Loucy (cell line): ENCODE results near the gene ERMN.

Source experiments
- H2AFZ ChIP-seq: fragments of 200-600 bp; sonication (generic); 2 replicates; pipeline ENCODE4 v1.6.0; 2016; ENCODE audit warnings: antibody characterized with exemption, mild to moderate bottlenecking, low read length, moderate library complexity
- H3F3A ChIP-seq: fragments of 200-600 bp; 2 replicates; pipeline ENCODE4 v1.6.0; 2016; ENCODE audit warnings: antibody characterized with exemption, low read depth, mild to moderate bottlenecking
- H3K27me3 ChIP-seq: fragments of 200-600 bp; sonication (generic); 2 replicates; pipeline ENCODE4 v1.6.1; 2014; ENCODE audit warnings: low read length, mild to moderate bottlenecking; ENCODE audit not compliant: insufficient read depth, poor library complexity, severe bottlenecking
- H3K36me3 ChIP-seq: fragments of 200-600 bp; sonication (generic); 2 replicates; pipeline ENCODE4 v1.6.1; 2016; ENCODE audit warnings: low read length; ENCODE audit not compliant: insufficient read depth
- H3K4me1 ChIP-seq: fragments of 200-600 bp; sonication (generic); 2 replicates; pipeline ENCODE4 v1.5.1; 2014; ENCODE audit warnings: low read length, mild to moderate bottlenecking; ENCODE audit not compliant: insufficient read depth, poor library complexity, severe bottlenecking
- H3K4me2 ChIP-seq: fragments of 200-600 bp; sonication (generic); 2 replicates; pipeline ENCODE4 v1.6.0; 2014; ENCODE audit warnings: antibody characterized with exemption, low read length, low read depth, mild to moderate bottlenecking; ENCODE audit not compliant: poor library complexity, severe bottlenecking
- H3K4me3 ChIP-seq: fragments of 200-600 bp; sonication (generic); 2 replicates; pipeline ENCODE4 v1.5.1; 2014; ENCODE audit warnings: low read length, mild to moderate bottlenecking, mixed read lengths; ENCODE audit not compliant: poor library complexity, severe bottlenecking
- H3K79me2 ChIP-seq: fragments of 200-600 bp; sonication (generic); 2 replicates; pipeline ENCODE4 v1.6.1; 2014; ENCODE audit warnings: low read length; ENCODE audit not compliant: insufficient read depth
- H3K9ac ChIP-seq: fragments of 200-600 bp; sonication (generic); 2 replicates; pipeline ENCODE4 v1.6.0; 2014; ENCODE audit warnings: mild to moderate bottlenecking, low read depth, low read length, moderate library complexity; ENCODE audit not compliant: poor library complexity, severe bottlenecking
- H3K9me2 ChIP-seq: fragments of 200-600 bp; sonication (generic); replicated peaks from 2 replicates; pipeline ENCODE4 v1.6.1; 2016; ENCODE audit warnings: low read depth, low read length, mixed read lengths
- H3K9me3 ChIP-seq: fragments of 200-600 bp; sonication (generic); 2 replicates; pipeline ENCODE4 v1.6.1; 2014; ENCODE audit warnings: mild to moderate bottlenecking, antibody characterized with exemption, low read length, low read depth; ENCODE audit not compliant: insufficient read depth
- H4K20me1 ChIP-seq: fragments of 200-600 bp; sonication (generic); 2 replicates; pipeline ENCODE4 v1.6.0; 2014; ENCODE audit warnings: antibody characterized with exemption, low read length, mild to moderate bottlenecking; ENCODE audit not compliant: insufficient read depth, poor library complexity, severe bottlenecking
- CTCF ChIP-seq: fragments of 200-600 bp; sonication (generic); conservative IDR thresholded peaks from 2 replicates; pipeline ENCODE4 v1.5.1; 2014; ENCODE audit warnings: mild to moderate bottlenecking, antibody characterized with exemption, low read length
- EZH2phosphoT487 ChIP-seq: fragments of 200-600 bp; IDR thresholded peaks from 2 replicates; pipeline ENCODE4 v1.6.1; 2018; ENCODE audit warnings: antibody characterized with exemption, mild to moderate bottlenecking, moderate library complexity, borderline replicate concordance

The ERMN gene

GRCh38 chr2:157364257-157364974 is 38.8 kb upstream of the ERMN start:
- no peaks in the 10 kb centered on the region for H3K36me3 ChIP-seq
- no peaks in the 10 kb centered on the region for H3K27me3 ChIP-seq
- H4K20me1 ChIP-seq, result no peaks in the 10 kb centered on the region
- no peak overlapping the region for H2AFZ ChIP-seq
- H3K4me2 ChIP-seq, result no peak overlapping the region
- H3K9me2 ChIP-seq, result no peaks in the 10 kb centered on the region
- no peaks in the 10 kb centered on the region for H3K79me2 ChIP-seq
- no peaks in the 10 kb centered on the region; the same call in 1 of the 2 replicates for H3K9me3 ChIP-seq
- TF ChIP-seq EZH2phosphoT487 (no peak), CTCF (no peak)
- no peaks in the 10 kb centered on the region for H3K4me1 ChIP-seq
- H3K9ac ChIP-seq, result no peak overlapping the region
- no peak overlapping the region for H3K4me3 ChIP-seq
- H3F3A ChIP-seq, result no peaks in the 10 kb centered on the region

GRCh38 chr2:157363612-157364101 is 38.0 kb upstream of the ERMN start:
- Histone ChIP-seq H3K79me2 (no peaks in the 10 kb centered on the region), H4K20me1 (no peaks in the 10 kb centered on the region), H2AFZ (no peak overlapping the region), H3F3A (no peaks in the 10 kb centered on the region), H3K36me3 (no peaks in the 10 kb centered on the region), H3K4me2 (no peak overlapping the region), H3K4me3 (no peak overlapping the region), H3K9me2 (no peaks in the 10 kb centered on the region), H3K27me3 (no peaks in the 10 kb centered on the region), H3K9me3 (no peaks in the 10 kb centered on the region; the same call in 1 of the 2 replicates), H3K9ac (no peak overlapping the region), H3K4me1 (no peaks in the 10 kb centered on the region)
- TF ChIP-seq CTCF (no peak), EZH2phosphoT487 (no peak)

- no peaks in the 10 kb centered on the region for H3K79me2 ChIP-seq
- no peaks in the 10 kb centered on the region for H3K36me3 ChIP-seq
- no peak overlapping the region for H2AFZ ChIP-seq
- H4K20me1 ChIP-seq, result no peaks in the 10 kb centered on the region
- TF ChIP-seq EZH2phosphoT487 (no peak), CTCF (no peak)
- H3K9ac ChIP-seq, result no peak overlapping the region
- H3K4me3 ChIP-seq, result no peak overlapping the region
- no peaks in the 10 kb centered on the region for H3K4me1 ChIP-seq
- no peaks in the 10 kb centered on the region; the same call in 1 of the 2 replicates for H3K9me3 ChIP-seq
- no peak overlapping the region for H3K4me2 ChIP-seq
- H3K9me2 ChIP-seq, result no peaks in the 10 kb centered on the region
- no peaks in the 10 kb centered on the region for H3K27me3 ChIP-seq
- H3F3A ChIP-seq, result no peaks in the 10 kb centered on the region
Measured at GRCh38 chr2:157362627-157363026, 37.0 kb upstream of the ERMN start.
